HG02623 (cell line): ENCODE results near the gene PDE6G.
"Not testable (repeated sequence)": the region's sequence is repeated elsewhere in the genome, so short reads cannot be mapped to it uniquely, and the experiment has no call there.

ENCODE experiments used
- ATAC-seq: cut with Tn5 transposase; IDR thresholded peaks from one replicate; pipeline ENCODE4 v1.9.1; 2021; ENCODE audit warnings: moderate library complexity; ENCODE audit not compliant: unreplicated experiment

PDE6G gene

DNA sequence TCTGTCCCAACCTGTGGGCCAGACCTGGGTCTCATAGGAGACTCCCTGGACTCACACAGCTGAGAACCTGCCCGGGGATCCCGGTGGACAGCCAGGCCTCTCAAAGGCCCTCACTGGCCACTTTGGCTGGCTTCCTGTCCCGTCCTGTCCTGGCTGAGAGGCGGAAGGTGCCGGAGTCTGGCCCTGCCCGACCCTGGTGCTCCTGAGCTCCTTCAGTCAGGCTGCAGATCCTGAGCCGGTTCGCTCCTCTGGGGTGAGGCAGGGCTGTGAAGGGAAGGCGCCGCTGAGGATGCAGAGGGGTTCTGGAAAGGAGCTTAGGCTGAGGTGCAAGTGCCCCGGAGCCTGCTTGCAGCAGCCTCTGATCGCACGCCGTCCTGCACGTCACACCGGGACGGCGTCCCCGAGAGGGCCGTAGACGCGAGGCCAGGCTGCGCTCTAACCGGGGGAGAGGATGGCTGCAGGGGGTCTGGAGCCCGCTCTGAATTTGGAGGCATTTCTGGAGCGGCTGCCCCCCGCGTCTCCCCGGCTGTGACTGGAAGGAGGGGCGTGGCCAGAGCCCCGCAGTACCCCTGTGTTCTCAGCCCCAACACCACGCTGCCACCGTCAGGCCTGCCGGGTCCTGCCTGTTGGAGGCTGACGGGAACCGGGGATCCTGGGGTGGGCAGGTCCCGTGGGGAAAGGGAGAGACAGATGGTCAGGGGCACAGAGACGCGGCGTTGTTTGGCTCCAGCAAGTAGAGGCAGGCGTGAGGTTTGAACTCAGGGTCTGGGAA lies 31.6 kb upstream of the PDE6G start:
- no peak for ATAC-seq

DNA sequence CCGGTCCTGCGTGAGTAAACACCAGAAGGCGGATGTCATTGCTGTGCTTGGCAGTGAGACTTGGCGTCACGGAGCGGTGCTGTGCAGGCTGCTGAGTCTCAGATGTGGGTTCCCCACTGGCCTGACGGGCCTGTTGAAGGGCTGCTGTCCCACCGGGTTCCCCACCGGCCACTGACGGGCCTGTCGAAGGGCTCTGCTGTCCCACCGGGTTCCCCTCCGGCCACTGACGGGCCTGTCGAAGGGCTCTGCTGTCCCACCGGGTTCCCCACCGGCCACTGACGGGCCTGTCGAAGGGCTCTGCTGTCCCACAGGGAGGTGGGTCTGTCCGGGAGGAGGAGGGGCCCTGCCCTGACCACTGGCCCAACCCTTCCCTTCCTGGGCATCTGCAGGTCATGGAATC lies 30.3 kb upstream of the PDE6G start:
- ATAC-seq: no peak

DNA sequence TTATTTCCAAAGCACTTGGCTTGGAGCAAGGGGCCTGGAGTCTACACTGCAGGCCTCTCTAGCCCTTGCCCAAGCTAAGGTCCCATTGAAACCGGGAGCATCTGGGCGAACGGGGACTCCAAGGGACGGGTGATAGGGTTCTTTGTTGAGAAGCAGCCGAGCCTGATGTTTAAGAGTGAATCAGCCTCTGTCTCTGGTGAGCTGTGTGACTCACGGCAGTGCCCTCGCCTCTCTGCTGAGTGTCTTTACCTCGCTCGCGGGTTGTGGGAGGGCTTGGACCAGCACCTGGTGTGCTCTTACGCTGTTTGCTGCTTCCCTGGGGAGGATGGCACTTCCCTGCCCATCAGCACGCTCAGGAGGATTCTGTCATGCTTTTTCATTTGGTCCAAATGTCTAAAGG lies 28.8 kb upstream of the PDE6G start:
- ATAC-seq: no peak

DNA sequence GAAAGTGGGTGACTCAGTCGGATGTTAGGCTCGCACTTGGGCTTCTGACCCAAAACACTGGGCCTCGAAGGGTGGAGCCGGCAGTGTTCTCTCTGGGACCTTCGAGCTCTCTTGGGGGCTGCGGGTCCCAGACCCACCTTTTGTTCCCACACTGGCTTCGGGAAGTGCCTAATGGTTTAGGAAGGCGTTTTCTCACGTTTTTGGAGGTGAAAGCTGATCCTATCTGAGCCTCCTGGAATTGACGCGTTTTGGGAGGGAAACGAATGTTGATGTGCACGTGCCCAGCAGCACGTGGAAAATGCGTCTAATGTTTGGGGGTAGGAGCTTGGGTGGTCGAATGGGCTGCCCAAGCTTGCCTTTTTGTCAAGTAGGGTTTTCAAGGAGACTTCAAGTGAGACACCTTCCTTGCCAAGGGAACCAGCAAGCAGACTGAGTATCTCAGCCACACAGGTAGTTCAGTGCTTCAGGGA lies 28.1 kb upstream of the PDE6G start:
- ATAC-seq: no peak

DNA sequence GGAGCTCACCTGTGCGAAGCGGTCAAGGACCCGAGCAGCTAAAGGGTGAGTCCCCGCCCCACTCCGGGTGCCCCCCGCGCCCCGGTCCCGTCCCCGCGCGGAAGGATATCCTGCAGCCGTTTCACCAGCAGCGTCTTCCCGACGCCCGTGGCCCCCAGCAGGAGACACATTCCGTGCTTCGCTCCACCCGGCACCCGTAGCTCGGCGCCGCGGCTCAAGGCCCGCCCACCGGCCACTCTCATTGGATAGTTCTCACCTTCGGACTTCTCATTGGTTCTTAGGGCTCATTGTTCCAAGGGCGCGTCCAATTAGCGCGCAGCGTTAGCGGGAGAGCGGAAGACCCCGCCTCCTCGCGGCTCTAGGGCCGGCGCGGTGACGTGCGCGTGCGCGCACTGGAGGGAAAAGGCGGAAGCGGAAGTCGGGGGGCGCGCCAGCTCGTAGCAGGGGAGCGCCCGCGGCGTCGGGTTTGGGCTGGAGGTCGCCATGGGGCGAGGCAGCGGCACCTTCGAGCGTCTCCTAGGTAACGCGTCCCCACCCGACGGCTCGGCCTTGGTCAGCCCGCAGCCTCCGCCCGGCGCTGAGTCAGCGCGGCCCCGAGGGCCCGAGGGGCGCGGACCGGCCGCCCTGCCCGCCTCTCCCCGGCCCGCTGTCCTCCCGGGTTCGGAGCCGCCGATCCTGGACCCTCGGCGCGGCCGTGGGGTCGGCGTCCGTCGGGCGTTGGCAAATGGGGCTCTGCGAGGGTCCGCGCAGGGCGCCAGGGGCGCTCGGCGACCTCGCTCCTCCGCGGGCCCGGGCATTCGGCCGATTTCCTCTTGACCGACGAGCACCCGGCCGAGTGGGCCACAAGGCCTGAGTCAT lies 27.5 kb upstream of the PDE6G start, which contains the start of the genes ARL16 and HGS:
Gene ARL16 (minus strand): TSS at position 214 of the 858 bp plus-strand sequence. CDS start 44 bp downstream, at position 170.
Gene HGS (plus strand): TSS at position 428 of the 858 bp plus-strand sequence. CDS start 56 bp downstream, at position 484.
- ATAC-seq: peak; percentile 87

DNA sequence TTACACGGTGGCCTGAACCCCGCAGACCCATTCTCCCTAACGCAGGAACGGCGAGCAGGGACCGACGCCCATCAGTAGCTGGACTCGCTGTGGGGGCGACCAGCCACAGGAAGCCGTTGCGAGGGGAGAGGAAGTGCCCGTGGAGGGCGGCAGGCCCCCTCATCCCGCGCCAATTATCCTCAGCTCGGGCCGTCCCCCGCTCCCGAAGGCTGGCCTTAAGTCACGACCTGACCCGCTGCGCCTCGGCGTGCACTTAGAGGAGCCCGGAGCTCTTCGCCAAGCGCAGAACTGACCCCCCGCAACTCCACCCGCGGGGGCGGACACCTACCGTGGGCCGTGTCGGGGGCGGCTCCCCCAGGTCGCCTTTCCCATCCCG lies 26.9 kb upstream of the PDE6G start:
- peak; percentile 20 for ATAC-seq

DNA sequence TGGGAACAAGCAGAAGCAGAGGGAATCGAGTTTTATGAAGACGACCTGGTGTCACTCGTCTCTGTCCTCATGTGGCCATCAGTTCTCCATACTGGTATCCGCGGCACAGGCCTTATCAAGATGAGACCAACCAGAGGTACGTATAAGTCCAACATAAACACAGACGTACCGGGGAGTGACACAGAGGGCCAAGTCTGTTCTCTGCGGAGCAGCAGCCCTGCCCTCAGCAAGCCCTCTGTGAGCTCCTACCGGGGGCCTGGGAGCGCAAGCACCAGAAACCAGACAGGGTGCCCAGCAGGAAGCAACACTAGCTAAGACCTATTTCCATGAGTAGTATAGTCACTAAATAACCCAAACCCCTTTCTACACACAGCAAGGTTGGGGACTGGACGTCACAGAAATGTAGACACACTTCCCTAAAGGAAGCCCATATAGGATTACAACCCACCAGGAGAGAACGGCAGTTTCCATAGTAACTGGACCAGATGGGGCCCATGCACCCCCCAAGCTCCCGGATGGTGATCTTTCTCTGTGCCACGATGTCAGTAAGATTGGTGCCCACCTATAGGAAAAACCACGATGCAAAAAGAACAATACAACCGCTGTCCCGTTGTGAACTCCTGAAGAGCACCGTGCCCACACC lies 26.3 kb upstream of the PDE6G start:
- ATAC-seq: no peak

DNA sequence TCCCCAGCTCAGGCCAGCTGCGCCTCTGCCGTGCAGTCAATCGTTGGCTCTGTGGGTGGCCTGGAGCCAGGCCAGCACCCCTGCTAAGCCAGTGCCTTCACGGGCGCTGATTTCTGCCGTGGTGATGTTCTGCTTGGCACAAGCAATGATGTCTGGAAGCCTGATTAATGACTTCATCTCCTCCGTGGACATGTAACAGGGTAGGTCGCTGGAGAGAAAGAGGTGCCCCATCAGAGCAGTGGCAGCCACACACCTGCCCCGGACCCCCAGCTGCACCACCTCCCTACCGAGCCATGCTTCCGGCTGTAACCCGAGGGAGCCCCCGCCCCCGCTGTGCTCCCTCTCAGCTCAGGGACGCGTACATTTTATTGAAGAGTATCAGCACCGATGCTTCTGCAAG lies 25.3 kb upstream of the PDE6G start:
- ATAC-seq: no peak

DNA sequence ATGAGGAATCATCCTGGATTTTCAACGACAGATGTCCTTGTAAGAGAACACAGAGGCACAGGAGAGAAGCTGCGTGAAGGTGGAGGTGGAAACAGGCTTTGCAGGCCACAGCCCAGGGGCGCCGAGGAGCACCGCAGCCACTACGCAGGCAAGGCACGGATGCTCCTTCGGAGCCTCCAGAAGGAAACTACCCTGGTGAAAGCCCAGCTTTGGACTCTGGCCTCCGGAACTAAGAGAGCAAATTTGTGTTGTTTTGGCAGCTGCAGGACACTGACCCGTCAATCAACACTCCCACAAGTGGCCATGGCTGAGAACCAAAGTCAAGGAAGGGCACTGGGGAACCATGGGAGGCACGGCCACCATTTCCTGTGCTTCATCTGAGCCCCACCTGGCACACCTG lies 23.8 kb upstream of the PDE6G start:
- ATAC-seq: no peak

DNA sequence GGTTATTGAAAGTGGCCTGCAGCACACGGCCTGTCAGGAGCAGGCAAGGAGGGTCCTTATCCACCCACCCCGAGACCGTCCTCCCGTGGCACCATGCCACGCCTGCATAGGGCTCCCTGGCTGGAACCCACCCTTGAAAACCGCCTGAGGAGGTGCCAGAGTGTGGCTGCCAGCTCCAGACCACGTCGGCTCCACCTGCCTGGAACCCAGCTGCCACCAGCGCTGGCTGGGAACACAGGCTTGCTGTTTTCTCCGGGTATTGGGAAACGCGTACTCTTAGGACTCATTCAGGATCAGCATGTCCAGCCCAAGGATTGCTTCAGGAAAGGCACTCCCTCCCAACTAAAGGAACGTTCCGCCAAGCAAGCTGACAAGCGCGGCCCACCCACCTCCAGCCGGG lies 20.6 kb upstream of the PDE6G start:
- no peak for ATAC-seq

DNA sequence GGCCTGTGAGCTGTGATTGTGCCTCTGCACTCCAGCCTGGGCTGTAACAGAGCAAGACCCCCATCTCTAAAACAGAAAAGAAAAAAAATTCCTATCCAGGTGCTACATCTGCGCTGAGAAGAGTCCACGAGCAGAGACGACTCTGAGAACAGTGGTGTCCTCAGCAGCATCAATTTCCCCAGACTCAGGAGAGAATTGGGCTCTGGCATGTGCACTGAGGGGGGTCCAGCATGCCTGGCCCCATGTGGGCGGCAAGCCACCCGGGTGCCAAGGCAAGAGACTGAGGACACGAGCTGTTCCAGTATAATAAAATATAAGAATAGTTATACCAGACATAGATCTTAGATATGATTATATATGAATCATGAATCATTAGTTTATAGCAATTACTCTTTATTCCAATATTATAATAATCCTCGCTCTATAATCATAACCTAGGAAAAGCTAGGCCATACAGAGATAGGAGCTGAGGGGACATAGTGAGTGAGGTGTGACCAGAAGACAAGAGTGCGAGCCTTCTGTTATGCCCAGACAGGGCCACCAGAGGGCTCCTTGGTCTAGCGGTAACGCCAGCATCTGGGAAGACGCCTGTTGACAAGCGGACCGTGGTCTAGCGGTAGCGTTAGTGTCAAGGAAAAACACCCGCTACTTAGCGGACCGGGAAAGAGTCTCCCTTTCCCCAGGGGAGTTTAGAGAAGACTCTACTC lies 19.3 kb upstream of the PDE6G start:
- not testable (repeated sequence) for ATAC-seq

DNA sequence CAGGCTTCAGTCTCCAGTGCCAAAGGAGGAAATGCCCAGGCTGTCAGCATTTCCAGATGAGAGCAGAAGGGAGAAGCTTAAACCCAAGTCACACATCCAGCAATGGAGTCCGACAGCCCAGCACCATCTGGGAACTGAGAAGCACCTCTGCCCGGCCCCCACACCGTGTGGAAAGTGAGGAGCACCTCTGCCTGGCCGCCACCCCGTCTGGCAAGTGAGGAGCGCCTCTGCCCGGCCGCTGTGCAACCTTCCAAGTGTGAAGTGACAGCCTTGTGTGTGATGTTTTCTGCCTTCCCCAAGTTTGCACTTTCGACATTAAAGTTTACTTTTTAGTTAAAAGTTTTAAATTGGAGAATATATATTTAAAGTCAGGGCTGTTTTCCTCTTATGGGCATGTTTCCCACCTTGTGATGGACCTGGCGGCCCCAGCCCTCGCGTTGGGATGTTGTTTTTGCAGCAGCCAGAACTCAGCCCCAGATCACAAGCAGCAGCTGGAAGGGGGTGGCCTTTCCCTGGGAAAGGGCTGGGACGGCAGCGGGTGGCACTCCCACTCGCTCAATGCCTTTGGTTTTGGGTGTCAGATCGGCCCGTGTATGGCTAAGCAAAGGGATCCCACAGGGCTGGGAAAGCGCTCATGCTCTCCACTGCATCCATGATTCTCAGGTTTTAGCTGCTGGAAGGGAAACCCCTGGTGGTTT lies 17.4 kb upstream of the PDE6G start:
- ATAC-seq: no peak

DNA sequence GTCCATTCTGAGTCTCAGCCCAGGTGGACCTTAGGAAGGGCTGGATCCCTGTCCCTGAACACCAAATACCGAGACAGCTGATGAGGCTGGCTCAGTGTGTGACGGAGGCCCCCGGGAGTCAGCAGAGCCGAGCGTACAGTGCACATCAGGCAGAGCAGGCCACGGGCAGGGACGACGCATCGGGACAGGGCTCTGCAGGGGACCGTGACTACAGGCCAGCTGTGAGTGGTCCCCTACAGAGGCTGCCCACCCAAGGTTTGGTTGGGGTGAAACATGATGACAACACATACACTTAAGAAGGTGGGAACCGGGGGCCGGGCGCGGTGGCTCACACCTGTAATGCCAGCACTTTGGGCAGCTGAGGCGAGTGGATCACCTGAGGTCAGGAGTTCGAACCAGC lies 16.6 kb upstream of the PDE6G start:
- ATAC-seq: no peak

DNA sequence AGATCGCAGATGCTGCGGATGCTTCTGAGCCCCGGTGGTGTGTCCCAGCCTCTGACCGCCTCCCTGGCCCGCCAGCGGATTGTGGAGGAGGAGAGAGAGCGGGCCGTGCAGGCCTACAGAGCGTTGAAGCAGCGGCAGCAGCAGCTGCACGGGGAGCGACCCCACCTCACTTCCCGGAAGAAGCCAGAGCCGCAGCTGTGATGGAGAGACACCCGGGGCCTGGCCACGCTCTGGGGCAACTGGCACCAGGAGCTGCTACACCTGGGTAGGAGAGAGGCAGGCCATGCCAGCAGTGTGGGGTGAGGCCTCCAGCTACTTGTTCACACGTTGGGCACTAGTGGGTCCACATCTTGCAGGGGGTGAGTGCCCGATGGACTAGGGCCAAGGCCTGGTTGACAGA lies 16.2 kb upstream of the PDE6G start:
- ATAC-seq: no peak

DNA sequence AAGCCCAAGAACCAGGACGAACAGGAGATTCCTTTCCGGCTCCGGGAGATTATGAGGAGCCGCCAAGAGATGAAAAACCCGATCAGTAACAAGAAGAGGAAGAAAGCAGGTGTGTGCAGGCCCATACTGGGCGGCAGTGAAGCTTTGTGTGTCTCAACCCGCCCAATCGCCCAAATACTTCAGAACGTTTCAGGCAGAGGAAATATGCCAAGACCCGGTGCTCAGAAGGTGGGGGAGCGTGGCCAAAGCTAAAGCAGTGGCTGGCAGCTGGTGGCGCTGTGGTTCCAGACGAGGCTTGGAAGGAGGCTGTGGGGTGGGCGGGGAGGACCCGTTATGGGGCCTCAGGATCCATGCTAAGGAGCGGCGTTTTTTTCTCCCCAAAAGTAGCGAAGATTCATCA lies 11.4 kb upstream of the PDE6G start:
- no peak for ATAC-seq

DNA sequence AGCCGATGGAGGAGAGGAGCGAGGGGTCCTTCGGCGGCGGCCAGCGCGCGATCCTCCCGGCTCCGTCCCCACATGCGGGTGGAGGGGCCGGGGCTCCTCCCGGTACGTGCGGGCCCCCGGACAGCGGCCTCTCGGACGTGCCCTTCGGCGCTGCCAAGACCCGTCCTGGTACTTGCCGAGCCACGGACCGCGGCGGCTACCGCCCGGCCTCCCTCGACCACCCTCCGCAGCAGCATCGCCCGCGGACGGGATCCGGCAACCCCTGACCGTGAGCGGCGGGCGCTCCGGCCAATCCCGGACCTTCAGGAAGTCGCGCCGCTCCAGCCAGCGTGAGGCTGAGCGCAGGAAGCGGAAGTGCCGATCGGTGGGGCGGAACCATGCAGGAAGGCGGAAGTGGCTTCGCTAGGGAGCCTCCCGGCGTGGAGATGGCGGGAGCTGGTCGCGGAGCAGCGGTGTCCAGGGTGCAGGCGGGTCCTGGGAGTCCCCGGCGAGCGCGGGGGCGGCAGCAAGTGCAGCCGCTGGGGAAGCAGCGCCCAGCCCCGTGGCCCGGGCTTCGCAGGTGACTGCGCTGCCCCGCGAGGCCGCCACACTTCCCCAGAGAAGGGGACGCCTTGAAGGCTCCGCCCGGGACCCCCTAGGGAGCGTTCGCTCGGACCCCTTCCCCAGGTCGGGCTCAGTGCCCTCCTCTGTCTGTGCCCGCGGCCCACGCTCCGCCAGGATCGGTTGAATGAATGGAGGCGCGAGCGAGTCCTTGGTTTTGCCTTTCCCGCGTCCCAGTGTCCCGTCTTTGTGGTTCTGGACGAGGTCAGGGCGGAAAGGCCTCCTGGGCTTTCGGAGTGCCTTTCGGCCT lies 10.2 kb upstream of the PDE6G start, which contains the start of the genes CCDC137 and OXLD1:
Gene CCDC137 (plus strand): TSS at position 396 of the 850 bp plus-strand sequence. CDS start 30 bp downstream, at position 426.
Gene OXLD1 (minus strand): TSS at position 264 of the 850 bp plus-strand sequence. CDS start 28 bp downstream, at position 236.
- peak; percentile 85 for ATAC-seq

DNA sequence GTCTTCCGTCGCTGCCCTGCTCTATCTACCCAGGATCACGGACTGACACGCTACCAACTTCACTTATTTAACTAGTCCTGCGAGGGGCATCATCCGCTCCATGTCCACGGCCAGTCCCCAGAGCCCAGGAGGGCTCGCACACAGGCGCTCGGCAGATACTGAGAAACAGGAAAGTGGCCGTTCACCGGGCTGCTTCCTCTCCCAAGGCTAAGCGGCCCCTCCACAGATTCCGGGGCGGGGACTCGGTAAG lies 9.7 kb upstream of the PDE6G start:
- ATAC-seq: peak; percentile 12

DNA sequence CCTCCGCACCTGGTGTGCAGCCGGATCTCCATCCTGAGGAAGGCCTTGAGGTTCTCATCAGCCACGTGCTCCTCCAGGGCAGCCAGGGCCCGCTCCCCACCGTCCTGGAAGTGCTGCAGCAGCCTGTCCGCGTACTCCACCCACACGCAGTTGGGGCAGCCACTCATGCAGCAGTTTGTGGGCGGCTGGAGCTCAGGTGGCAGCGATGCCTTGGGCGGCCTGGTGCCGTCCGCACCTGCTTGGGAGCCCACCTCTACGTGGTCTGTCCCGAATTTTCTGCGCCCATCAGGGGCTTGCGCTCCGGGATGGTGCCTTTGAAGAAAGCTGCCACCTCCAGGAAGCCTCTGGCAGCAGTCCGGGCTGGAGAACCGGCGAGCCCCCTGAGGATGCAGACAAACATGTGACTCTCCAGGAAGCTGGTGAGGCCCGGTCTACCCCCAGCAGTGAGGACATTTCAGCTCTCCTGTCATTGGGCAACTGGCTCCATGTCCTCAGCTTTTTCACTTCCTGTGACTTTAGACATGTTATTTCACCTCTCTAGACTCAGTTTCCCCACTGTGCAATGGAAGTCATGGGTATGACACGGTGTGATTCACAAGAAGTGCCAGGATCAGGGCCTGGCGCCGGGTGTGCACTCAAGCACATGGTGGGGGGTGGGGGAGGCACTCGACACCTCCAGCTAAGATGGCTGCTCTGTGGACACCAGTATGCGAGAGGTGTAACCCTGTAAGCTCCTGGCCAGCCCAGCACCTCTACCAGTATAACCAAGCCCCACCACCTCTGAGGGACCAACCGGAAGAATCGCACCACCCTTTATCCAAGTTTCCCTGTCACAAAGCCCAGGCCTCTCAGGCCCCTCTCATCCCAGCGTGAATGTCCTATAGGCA lies 9.1 kb upstream of the PDE6G start:
- ATAC-seq: peak; percentile 3
